RWPE1 (cell line): ENCODE results near the gene ERBB4.

ENCODE experiments used
- CTCF ChIA-PET: fragments of 350-600 bp; sonication (Branson Sonifier 250); formaldehyde crosslinking; extraction: SDS; loops from one replicate; lab custom pipeline; 2021; lab: Yijun Ruan, JAX
- POLR2A ChIA-PET: fragments of 400-600 bp; formaldehyde crosslinking; extraction: SDS; loops from one replicate; lab custom pipeline; 2020; ENCODE audit warnings: antibody characterized with exemption; ENCODE audit not compliant: low non-redundant PET; lab: Yijun Ruan, JAX
- DNase-seq: peaks from one replicate; pipeline ENCODE4 v3.0.0; 2012; ENCODE audit warnings: low spot score
- H3K27ac ChIP-seq: fragments of 450-650 bp; 2 replicates; pipeline ENCODE4 v1.5.1; 2017
- CTCF ChIP-seq: fragments of 450-650 bp; conservative IDR thresholded peaks from 2 replicates; pipeline ENCODE4 v1.5.1; 2017; ENCODE audit warnings: low read depth, mild to moderate bottlenecking

The ERBB4 gene

DNA sequence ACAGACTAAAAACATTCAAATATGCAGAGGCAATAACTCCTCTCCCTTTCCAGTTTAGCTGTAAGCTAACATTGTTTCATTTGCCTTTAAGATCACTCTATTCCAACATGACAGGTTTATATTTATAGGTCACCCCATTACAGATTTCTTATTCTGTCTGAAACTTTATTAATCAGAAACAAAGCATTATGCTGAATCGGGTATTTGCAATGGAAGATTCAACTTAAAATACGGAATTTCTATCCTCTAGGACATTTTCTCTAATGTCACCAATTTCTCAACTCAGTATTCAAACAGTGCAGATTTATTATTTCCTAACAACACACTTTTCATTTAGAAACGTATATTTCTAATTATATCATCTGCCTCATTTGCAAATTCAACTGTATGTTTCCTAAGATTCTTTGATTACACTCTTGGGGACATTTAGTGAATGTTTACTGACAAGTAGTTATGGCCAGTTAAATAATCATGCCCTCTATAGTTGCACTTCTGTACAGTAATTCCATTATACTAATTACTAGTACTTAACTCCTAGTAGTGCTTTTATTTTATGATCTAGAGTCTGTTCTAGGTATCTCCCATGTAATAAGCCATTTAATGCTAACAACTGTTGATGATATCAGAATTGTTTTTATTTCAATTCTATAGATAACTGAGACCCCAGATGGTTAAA lies 358.1 kb downstream of the ERBB4 start:
- ChIA-PET POLR2A (no interaction called here), CTCF (no interaction called here)
- DNase-seq = no peak
- H3K27ac ChIP-seq = no peak overlapping the region
- no peak for TF ChIP-seq CTCF

GRCh38 chr2:212177724-212178123 lies 360.9 kb downstream of the ERBB4 start:
- CTCF ChIA-PET = interaction anchor here (0.6 to 0.7 kb wide), 2 partner anchors 33 to 65 kb away, joined by 3 read pairs; no protein-coding TSS in a partner anchor
- POLR2A ChIA-PET = no interaction called here
- no peak for TF ChIP-seq CTCF
- H3K27ac ChIP-seq = no peak overlapping the region
- DNase-seq = no peak

DNA sequence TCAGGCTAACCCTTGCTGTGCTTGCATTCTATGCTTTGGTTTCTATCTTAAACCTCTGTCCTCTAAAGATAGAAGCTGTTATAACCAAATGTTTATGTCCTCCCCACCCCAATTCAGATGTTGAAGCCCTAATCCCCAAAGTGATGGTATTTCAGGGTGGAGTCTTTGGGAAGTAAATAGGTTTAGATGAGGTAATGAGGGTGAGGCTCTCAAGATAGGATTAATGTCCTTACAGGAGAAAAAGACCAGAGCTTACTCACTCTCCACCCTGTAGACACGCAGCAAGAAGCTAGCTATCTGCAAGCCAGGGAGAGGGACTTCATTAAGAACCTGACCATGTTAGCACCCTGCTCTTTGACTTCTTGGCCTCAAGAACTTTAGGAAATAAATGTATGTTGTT lies 362.5 kb downstream of the ERBB4 start:
- no peak overlapping the region for H3K27ac ChIP-seq
- CTCF ChIA-PET = interaction anchor here (0.6 to 0.7 kb wide), 2 partner anchors 559 to 1168 kb away, joined by 3 read pairs; no protein-coding TSS in a partner anchor
- POLR2A ChIA-PET = no interaction called here
- TF ChIP-seq CTCF = no peak
- no peak for DNase-seq

- no peak for DNase-seq
- CTCF ChIA-PET = no interaction called here
- POLR2A ChIA-PET = no interaction called here
Measured at GRCh38 chr2:212173756-212174510, 364.7 kb downstream of the ERBB4 start.

GRCh38 chr2:212173331-212173730 lies 365.3 kb downstream of the ERBB4 start:
- DNase-seq = no peak
- no peak for TF ChIP-seq CTCF
- ChIA-PET POLR2A (no interaction called here), CTCF (no interaction called here)
- no peak overlapping the region for H3K27ac ChIP-seq

More at GRCh38 chr2:212173756-212174510, 364.7 kb downstream of the ERBB4 start:
- H3K27ac ChIP-seq = no peak overlapping the region
- TF ChIP-seq CTCF = no peak

DNA sequence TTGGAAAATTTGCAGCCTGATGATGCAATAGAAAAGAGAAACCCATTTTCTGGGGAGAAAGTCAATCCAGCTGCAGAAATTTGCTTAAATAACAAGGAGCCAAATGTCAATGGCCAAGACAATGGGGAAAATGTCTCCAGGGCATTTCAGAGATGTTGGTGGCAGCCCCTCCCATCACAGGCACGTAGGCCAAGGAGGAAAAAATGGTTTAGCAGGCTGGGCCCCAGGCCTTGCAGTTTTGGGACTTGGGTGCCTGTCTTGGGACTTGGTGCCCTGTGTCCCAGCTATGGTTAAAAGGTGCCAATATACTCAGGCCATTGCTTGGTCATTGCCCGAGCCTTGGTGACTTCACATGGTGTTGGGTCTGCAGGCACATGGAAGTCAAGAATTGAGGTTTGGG lies 368.2 kb downstream of the ERBB4 start:
- TF ChIP-seq CTCF = no peak
- no peak overlapping the region for H3K27ac ChIP-seq
- CTCF ChIA-PET = no interaction called here
- POLR2A ChIA-PET = no interaction called here
- no peak for DNase-seq
